Central memory CD8-positive, alpha-beta T cell (primary cell): ENCODE data around the gene GIT2.

Experiments
- ATAC-seq: fragments of 150-1000 bp; cut with Tn5 transposase; replicated peaks from 2 replicates; pipeline ENCODE4 v1.10.0; 2022; ENCODE audit warnings: mild to moderate bottlenecking, moderate FRiP score, moderate number of reproducible peaks; ENCODE audit not compliant: poor library complexity, severe bottlenecking; ENCODE audit errors: extremely low read depth
- DNase-seq, 2 donors: peaks; one replicate each; pipeline ENCODE4 v3.0.0; 2021; ENCODE audit warnings: low spot score in 2 of 2
- H3K27ac Mint-ChIP-seq: one replicate; pipeline ENCODE4 v1.8.0; 2022; ENCODE audit warnings: low read depth, mild to moderate bottlenecking, moderate library complexity, mixed read lengths
- H3K27me3 Mint-ChIP-seq: one replicate; pipeline ENCODE4 v1.8.0; 2022; ENCODE audit warnings: mixed read lengths
- H3K36me3 Mint-ChIP-seq: one replicate; pipeline ENCODE4 v1.8.0; 2022; ENCODE audit warnings: mild to moderate bottlenecking, moderate library complexity, mixed read lengths; ENCODE audit not compliant: insufficient read depth
- H3K4me1 Mint-ChIP-seq: one replicate; pipeline ENCODE4 v1.8.0; 2022; ENCODE audit warnings: mixed read lengths
- H3K4me3 Mint-ChIP-seq: one replicate; pipeline ENCODE4 v1.8.0; 2022; ENCODE audit warnings: mild to moderate bottlenecking, moderate library complexity, mixed read lengths
- H3K9me3 Mint-ChIP-seq: one replicate; pipeline ENCODE4 v1.8.0; 2022; ENCODE audit warnings: mixed read lengths

The GIT2 gene

DNA sequence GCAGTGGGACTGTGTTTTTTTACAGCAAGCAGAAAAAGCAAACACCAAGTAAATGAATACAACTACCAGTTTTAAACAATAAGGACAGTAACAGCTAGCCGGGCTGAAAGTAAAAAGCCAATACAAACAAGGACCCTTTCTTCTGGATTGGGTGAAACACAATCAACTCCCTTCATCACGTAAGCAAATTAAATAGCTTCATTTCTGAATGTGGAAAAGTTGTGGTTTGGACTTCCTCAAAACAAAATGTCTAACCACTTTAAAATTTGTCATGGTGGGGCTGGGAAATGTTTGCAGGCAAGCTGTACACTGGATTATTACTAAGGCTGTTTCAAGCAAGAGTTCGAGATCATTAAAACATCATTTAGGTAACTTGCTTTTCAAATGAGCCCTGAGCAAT, 48.6 kb downstream of the GIT2 start:
- ATAC-seq (no peak), DNase-seq (no peak)
- peaks cover 66% of the 10 kb centered on the region for H3K36me3 Mint-ChIP-seq
- H3K4me1 Mint-ChIP-seq = peaks cover 31% of the 10 kb centered on the region
- no peak overlapping the region for H3K4me3 Mint-ChIP-seq
- no peaks in the 10 kb centered on the region for H3K27me3 Mint-ChIP-seq
- H3K9me3 Mint-ChIP-seq = no peaks in the 10 kb centered on the region
- H3K27ac Mint-ChIP-seq = peak overlapping the region; percentile 73

DNA sequence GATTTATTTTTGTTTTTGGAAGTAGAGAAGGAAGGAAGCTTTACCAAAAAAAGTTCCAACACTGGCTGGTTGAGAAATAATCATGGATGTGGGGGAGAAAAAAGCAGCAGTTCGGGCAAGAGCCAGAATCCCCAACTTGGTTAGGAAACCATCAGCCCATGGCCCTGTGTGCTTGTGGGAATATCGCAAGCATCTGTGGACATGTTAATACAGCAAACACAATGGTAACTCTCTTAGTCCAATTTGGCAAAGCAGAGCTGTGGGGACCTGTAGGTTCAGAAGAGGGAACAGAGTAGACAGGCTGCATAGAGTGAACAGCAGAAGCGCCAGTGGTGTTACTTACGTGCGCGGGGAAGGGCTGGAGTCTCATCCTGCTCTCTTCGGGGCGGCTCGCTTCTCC, 49.3 kb downstream of the GIT2 start:
- DNase-seq = no peak
- Mint-ChIP-seq H3K27ac (peak overlapping the region; percentile 73), H3K4me1 (peaks cover 31% of the 10 kb centered on the region), H3K36me3 (peaks cover 60% of the 10 kb centered on the region), H3K27me3 (no peaks in the 10 kb centered on the region), H3K9me3 (no peaks in the 10 kb centered on the region), H3K4me3 (no peak overlapping the region)
- no peak for ATAC-seq

DNA sequence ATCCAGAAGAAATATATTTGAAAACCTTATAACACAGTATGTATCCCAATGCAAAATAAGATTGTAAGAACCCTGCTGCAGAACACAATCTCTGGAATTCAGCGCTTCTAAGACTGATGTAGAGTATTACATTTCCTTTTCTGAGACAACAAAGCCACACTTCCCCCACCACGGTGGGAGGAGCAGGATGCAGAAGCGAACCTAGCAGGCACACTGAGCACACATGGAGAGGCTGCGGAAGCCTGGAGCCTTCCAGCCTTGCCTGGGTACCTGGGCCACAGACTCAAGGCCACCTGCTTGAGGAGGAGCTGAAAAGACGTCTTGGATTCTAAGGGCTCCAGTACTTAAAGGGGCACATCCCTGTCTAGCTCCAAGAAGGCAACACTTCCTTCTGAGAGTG, 49.7 kb downstream of the GIT2 start:
- no peak for DNase-seq
- H3K4me1 Mint-ChIP-seq = peaks cover 31% of the 10 kb centered on the region
- H3K36me3 Mint-ChIP-seq = peaks cover 56% of the 10 kb centered on the region
- peak overlapping the region; percentile 73 for H3K27ac Mint-ChIP-seq
- no peaks in the 10 kb centered on the region for H3K9me3 Mint-ChIP-seq
- no peak overlapping the region for H3K4me3 Mint-ChIP-seq
- H3K27me3 Mint-ChIP-seq = no peaks in the 10 kb centered on the region
- ATAC-seq = no peak

DNA sequence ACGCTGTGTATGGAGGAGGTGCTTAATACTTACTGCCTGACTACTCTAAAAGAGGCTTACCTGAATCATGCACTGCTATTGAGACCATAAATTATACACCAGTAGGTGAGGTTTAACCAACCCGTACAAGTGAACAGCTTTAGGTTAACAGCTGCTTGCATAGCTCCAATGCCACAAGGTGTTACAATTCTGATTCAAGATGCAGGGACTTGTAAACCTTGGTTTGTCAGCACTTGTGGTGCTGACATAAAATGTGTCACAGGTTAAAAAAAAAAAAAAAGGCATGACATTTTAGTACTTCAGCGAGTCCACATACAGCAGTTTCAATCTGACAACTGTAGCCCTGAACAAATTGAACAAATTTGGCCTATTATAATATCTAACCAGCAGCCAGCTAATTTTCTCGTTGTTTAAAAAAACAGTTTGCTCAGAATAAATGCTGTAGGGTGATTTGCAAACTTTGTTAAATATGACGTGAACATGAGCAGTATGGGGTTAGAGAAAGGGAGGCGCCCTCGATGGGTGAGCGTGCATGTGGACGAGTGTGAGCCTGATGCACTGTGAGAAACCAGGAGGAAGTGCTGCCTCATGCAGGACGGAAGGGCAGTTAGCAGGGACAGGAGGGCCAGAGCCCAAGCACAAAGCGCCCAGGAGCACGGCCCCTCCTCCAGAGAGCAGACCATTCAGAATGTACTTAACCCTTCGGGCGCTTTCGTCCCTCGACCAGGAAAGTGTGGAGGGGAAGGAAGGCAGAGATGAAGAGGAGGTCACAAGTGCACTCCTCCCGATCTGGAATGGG, 51.4 kb downstream of the GIT2 start:
- Mint-ChIP-seq H3K36me3 (peaks cover 42% of the 10 kb centered on the region), H3K27ac (peak overlapping the region; percentile 83), H3K27me3 (no peaks in the 10 kb centered on the region), H3K9me3 (no peaks in the 10 kb centered on the region), H3K4me3 (no peak overlapping the region), H3K4me1 (peaks cover 31% of the 10 kb centered on the region)
- DNase-seq (no peak), ATAC-seq (peak; percentile 92)

DNA sequence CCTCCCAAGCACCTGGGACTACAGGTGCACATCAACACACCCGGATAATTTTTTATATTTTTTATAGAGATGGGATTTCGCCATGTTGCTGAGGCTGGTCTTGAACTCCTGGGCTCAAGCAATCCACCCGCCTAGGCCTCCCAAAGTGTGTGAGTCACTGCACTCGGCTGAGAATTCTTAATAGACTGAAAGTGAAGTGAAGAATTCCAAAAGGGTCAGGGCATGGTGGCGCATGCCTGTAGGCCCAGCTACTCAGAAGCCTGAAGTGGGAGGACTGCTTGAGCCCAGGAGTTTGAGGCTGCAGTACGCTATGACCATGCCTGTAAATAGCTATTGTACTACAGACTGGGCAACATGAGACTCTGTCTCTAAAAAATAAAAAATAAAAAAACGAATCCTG, 52.4 kb downstream of the GIT2 start:
- Mint-ChIP-seq H3K27ac (no peak overlapping the region), H3K9me3 (no peaks in the 10 kb centered on the region), H3K4me3 (no peak overlapping the region), H3K27me3 (no peaks in the 10 kb centered on the region), H3K36me3 (peaks cover 38% of the 10 kb centered on the region), H3K4me1 (peaks cover 31% of the 10 kb centered on the region)
- ATAC-seq (no peak), DNase-seq (no peak)

DNA sequence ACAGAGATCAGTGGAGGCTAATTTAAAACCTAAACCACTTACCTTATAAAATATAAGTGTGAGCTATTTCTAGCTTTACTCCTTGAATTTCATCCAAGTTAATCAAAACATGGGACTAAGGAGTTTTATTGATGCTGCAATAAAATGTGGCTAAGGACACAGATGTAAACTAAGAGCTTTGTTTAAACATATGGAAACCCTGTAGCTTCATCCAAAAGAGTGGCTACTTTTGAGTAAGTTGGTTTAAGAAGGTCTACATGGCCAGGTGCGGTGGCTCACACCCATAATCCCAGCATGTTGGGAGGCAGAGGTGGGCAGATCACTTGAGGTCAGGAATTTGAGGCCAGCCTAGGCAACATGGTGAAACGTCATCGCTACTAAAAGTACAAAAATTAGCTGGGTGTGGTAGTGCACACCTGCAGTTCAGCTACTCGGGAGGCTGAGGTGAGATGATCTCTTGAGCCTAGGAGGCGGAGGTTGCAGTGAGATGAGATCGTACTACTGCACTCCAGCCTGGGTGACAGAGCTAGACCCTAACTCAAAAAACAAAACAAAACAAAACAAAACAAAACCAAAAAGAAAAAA, 55.7 kb downstream of the GIT2 start:
- peaks cover 51% of the 10 kb centered on the region for H3K36me3 Mint-ChIP-seq
- peaks cover 10% of the 10 kb centered on the region for H3K4me1 Mint-ChIP-seq
- no peaks in the 10 kb centered on the region for H3K27me3 Mint-ChIP-seq
- DNase-seq (no peak), ATAC-seq (no peak)
- H3K9me3 Mint-ChIP-seq = no peaks in the 10 kb centered on the region
- no peak overlapping the region for H3K4me3 Mint-ChIP-seq
- peak overlapping the region; percentile 7 for H3K27ac Mint-ChIP-seq

DNA sequence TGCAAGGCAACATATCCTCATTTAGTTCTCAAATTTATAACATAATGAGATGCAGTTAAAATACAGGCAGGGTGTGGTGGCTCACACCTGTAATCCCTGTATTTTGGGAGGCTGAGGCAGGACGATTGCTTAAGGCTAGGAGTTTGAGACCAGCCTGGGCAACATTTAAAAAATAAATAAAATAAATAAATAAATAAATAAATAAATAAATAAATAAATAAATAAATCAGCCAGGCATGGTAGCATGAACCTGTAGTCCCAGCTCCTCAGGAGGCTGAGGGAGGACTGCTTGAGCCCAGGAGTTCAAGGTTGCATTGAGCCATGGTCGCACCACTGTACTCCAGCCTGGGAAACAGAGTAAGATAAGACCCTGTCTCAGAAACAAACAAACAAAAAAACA, 56.7 kb downstream of the GIT2 start:
- Mint-ChIP-seq H3K36me3 (peaks cover 50% of the 10 kb centered on the region), H3K9me3 (no peaks in the 10 kb centered on the region), H3K27ac (no peak overlapping the region), H3K4me3 (no peak overlapping the region), H3K27me3 (no peaks in the 10 kb centered on the region), H3K4me1 (peaks cover 3% of the 10 kb centered on the region)
- ATAC-seq (no peak), DNase-seq (no peak)

DNA sequence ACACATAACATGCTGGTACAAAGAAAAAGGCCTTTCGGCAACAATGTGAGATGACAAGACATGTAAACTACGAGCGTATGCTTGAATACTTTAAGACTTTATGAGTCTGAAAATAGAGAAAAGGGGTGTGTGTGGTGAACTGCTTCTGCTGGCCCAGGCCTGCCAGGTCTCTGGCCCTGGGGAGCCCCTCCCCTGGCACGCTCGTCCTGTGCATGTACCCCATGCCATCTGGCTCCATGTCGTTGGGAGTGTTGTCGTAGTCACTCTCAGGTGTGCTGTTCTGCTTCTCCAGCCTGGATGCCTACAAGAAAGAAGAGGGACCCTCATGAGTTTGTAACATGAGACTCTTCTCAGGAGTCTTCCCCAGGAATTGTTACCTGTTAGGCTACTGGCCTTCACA, 57.2 kb downstream of the GIT2 start:
- no peak overlapping the region for H3K4me3 Mint-ChIP-seq
- no peaks in the 10 kb centered on the region for H3K9me3 Mint-ChIP-seq
- H3K36me3 Mint-ChIP-seq = peaks cover 54% of the 10 kb centered on the region
- H3K27me3 Mint-ChIP-seq = no peaks in the 10 kb centered on the region
- no peak overlapping the region for H3K27ac Mint-ChIP-seq
- DNase-seq = no peak
- no peak for ATAC-seq
- H3K4me1 Mint-ChIP-seq = no peaks in the 10 kb centered on the region

DNA sequence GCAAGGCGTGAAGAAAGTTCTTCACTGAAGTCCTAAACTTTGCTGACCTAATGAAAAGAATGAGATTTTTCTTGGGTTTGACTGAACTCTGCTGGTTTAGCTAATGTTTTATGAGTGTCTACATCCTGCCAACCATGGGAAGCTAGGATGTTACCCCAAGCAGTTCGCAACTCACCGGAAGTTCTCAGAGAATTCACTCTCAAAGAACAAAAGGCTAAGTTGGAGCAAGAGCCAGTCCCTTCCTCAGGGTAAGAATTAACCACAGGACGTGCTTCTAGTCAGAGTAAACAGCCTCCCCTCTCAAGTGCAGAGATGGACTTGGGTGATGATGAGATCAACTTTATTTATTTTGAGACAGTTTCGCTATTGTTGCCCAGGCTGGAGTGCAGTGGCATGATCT, 58.8 kb downstream of the GIT2 start:
- no peak for ATAC-seq
- no peaks in the 10 kb centered on the region for H3K27me3 Mint-ChIP-seq
- no peak overlapping the region for H3K27ac Mint-ChIP-seq
- H3K9me3 Mint-ChIP-seq = no peaks in the 10 kb centered on the region
- no peak for DNase-seq
- no peak overlapping the region for H3K4me3 Mint-ChIP-seq
- no peaks in the 10 kb centered on the region for H3K4me1 Mint-ChIP-seq
- peaks cover 62% of the 10 kb centered on the region for H3K36me3 Mint-ChIP-seq

DNA sequence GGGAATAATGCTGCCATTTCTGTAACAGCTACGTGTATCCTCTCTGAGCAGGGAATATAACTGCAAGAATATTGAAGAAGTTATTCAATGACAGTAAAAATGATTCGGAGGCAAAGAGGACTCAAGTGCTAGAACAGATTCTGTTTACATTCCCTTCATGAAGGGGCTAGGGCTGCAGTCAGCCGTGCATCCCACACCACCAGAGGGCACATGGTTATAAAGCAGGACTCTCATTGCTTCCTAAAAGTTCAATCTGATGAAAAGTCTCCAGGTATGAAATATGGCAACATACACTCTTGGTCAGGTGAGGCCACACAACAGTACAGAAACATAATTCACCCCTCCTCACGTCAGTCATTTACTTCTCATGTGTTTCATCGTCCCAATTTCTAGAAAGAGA, 62.1 kb downstream of the GIT2 start:
- Mint-ChIP-seq H3K4me1 (no peaks in the 10 kb centered on the region), H3K27ac (no peak overlapping the region), H3K9me3 (no peaks in the 10 kb centered on the region), H3K27me3 (no peaks in the 10 kb centered on the region), H3K4me3 (no peak overlapping the region), H3K36me3 (peaks cover 74% of the 10 kb centered on the region)
- ATAC-seq (no peak), DNase-seq (no peak)

DNA sequence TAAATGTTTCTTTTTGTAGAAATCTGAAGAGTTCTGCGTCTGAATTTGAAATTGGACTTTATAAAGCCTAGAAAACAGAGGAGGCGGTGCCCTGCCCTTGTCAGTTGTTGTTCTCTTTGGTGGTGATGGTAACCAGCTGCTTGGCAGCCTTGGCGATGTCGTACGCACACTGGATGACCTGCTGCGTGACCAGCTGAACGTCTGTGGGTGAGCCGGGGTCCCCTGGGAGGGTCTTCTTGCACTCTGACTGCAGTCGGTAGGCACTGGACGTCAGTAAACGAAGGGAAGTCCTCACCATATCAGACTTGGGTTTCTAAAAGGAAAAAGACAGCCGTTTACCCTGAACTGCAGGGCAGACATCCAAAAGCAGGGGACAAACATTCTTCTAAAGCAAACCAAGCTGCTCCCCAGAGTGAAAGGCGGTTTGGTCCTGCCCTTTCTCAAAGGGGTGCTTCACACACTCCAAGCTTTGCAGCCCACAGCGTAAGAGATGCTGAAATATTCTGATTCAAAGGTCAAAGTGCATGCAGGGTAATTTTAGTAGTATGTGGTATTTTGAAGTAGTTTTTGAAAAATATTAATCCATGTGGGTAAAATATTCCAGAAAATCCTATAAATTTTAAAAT, 63.2 kb downstream of the GIT2 start:
- no peaks in the 10 kb centered on the region for H3K27me3 Mint-ChIP-seq
- no peak overlapping the region for H3K27ac Mint-ChIP-seq
- H3K36me3 Mint-ChIP-seq = peaks cover 64% of the 10 kb centered on the region
- ATAC-seq = no peak
- DNase-seq = no peak
- H3K4me3 Mint-ChIP-seq = no peak overlapping the region
- H3K9me3 Mint-ChIP-seq = no peaks in the 10 kb centered on the region
- H3K4me1 Mint-ChIP-seq = no peaks in the 10 kb centered on the region

DNA sequence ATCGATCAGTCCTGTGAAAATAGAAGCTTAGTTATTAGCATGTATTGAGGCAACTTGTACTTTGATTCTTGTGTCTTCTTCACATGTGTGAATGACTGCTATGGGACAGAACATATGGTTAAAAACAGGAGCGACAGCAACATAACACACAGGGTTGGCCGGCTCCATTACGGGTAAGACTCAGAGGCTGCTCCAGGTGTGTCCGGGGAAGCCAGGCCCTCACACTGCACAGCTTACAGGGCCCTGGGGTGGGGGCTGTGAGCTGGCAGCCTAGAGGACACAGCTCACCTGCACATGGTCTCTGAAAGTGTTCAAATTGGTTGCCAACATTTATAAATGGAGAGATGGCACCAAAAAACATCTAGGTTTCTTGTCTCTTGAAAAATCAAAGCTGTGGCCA, 65.0 kb downstream of the GIT2 start:
- Mint-ChIP-seq H3K27me3 (no peaks in the 10 kb centered on the region), H3K4me3 (no peak overlapping the region), H3K4me1 (peaks cover 5% of the 10 kb centered on the region), H3K9me3 (no peaks in the 10 kb centered on the region), H3K36me3 (peaks cover 50% of the 10 kb centered on the region), H3K27ac (peak overlapping the region; percentile 8)
- no peak for DNase-seq
- no peak for ATAC-seq
